C4-2B (cell line): ENCODE measurements around the gene TPM1.

Experiments
- CTCF ChIP-seq: fragments of 450-650 bp; conservative IDR thresholded peaks from 2 replicates; pipeline ENCODE4 v1.5.1; 2017; ENCODE audit warnings: mild to moderate bottlenecking
- ZFX ChIP-seq: fragments of 450-650 bp; IDR thresholded peaks from 2 replicates; pipeline ENCODE4 v1.6.1; 2017

GRCh38 chr15:63059075-63059474 lies 16.5 kb downstream of the TPM1 start:
- TF ChIP-seq CTCF (no peak), ZFX (no peak)
